ENCODE measurements around the gene NDUFS8.

DNA sequence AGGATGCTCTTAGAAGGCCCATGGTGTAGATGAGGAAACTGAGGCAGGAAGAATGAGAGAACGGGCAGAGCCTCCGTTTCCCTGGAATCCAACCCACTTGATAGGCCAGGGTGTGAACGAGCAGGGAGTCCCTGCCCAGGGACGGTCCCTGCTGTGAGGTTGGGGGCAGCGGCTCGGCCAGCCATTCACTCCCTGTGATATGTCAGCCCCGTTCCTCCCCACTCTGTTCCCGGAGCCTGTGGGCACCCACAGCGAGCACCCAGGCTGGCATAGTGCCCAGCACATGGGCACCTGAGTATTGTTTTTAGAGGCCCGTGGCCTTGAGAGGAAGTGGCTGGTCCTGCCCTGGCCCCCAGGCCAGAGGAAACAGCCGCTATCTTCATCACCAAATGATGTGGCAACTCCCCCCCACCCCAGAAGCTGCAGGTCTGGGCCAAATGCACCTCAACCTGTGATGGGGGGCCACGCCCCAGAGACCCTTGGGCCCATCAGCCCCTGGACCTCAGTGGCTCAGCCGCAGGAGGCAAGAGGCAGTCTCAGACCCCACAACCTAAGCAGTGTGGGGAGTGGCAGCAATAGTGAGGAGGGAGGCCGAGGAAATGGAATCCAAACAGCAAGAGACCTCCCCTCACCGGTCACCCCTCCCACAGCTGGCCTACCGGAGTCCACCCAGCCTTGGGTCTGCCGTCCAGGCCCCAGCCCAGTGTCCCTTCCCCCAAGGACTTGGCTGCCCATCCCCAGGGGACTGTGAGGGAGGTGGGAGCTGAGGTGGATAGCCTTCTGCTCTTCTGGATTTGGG, 18.2 kb upstream of the NDUFS8 start:
- TF ChIP-seq RAD21 (IDR thresholded peaks at IDR 0.05) (no peak), YY1 (IDR thresholded peaks at IDR 0.05) (no peak), GABPA (IDR thresholded peaks at IDR 0.05 in 1 of 2, conservative IDR thresholded peaks at IDR 0.05 in 1 of 2) (no peak), SP1 (IDR thresholded peaks at IDR 0.05) (no peak), HNF4G (IDR thresholded peaks at IDR 0.05) (no peak), TAF1 (conservative IDR thresholded peaks at IDR 0.05) (no peak)
- TF ChIP-seq, protein P1, sequence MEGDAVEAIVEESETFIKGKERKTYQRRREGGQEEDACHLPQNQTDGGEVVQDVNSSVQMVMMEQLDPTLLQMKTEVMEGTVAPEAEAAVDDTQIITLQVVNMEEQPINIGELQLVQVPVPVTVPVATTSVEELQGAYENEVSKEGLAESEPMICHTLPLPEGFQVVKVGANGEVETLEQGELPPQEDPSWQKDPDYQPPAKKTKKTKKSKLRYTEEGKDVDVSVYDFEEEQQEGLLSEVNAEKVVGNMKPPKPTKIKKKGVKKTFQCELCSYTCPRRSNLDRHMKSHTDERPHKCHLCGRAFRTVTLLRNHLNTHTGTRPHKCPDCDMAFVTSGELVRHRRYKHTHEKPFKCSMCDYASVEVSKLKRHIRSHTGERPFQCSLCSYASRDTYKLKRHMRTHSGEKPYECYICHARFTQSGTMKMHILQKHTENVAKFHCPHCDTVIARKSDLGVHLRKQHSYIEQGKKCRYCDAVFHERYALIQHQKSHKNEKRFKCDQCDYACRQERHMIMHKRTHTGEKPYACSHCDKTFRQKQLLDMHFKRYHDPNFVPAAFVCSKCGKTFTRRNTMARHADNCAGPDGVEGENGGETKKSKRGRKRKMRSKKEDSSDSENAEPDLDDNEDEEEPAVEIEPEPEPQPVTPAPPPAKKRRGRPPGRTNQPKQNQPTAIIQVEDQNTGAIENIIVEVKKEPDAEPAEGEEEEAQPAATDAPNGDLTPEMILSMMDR (IDR thresholded peaks at IDR 0.05; ENCODE audit: low read depth, low read length, missing input control): no peak
- TF ChIP-seq, protein P2, sequence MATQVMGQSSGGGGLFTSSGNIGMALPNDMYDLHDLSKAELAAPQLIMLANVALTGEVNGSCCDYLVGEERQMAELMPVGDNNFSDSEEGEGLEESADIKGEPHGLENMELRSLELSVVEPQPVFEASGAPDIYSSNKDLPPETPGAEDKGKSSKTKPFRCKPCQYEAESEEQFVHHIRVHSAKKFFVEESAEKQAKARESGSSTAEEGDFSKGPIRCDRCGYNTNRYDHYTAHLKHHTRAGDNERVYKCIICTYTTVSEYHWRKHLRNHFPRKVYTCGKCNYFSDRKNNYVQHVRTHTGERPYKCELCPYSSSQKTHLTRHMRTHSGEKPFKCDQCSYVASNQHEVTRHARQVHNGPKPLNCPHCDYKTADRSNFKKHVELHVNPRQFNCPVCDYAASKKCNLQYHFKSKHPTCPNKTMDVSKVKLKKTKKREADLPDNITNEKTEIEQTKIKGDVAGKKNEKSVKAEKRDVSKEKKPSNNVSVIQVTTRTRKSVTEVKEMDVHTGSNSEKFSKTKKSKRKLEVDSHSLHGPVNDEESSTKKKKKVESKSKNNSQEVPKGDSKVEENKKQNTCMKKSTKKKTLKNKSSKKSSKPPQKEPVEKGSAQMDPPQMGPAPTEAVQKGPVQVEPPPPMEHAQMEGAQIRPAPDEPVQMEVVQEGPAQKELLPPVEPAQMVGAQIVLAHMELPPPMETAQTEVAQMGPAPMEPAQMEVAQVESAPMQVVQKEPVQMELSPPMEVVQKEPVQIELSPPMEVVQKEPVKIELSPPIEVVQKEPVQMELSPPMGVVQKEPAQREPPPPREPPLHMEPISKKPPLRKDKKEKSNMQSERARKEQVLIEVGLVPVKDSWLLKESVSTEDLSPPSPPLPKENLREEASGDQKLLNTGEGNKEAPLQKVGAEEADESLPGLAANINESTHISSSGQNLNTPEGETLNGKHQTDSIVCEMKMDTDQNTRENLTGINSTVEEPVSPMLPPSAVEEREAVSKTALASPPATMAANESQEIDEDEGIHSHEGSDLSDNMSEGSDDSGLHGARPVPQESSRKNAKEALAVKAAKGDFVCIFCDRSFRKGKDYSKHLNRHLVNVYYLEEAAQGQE (IDR thresholded peaks at IDR 0.05): no peak
- TF ChIP-seq, protein P3, sequence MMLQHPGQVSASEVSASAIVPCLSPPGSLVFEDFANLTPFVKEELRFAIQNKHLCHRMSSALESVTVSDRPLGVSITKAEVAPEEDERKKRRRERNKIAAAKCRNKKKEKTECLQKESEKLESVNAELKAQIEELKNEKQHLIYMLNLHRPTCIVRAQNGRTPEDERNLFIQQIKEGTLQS (IDR thresholded peaks at IDR 0.05): no peak

Measured in liver (tissue), 3 donors.